HepG2 (cell line): Measurements from ENCODE around the gene TSC22D2. TPM values are rescaled to one million over a fixed set of nuclear protein-coding genes. Genes with fewer than 3 reads are reported as not detected.

Experiments
- CBX1 ChIP-seq: IDR thresholded peaks from one replicate; pipeline ENCODE4 v1.6.1; 2016; ENCODE audit warnings: antibody characterized with exemption, low read depth
- EED ChIP-seq: sonication (generic); formaldehyde crosslinking; IDR thresholded peaks from 2 replicates; pipeline ENCODE4 v1.5.0; 2020; ENCODE audit warnings: mild to moderate bottlenecking, missing genetic modification reagents
- FOXK1 ChIP-seq: sonication (generic); formaldehyde crosslinking; IDR thresholded peaks from 2 replicates; pipeline ENCODE4 v1.4.0; 2020; ENCODE audit warnings: low read depth, missing genetic modification reagents, borderline replicate concordance
- HMGA1 ChIP-seq: sonication (generic); formaldehyde crosslinking; conservative IDR thresholded peaks from 2 replicates; pipeline ENCODE4 v1.4.0; 2020; ENCODE audit warnings: missing genetic modification reagents
- MED1 ChIP-seq: sonication (generic); formaldehyde crosslinking; IDR thresholded peaks from 2 replicates; pipeline ENCODE4 v1.4.0; 2020; ENCODE audit warnings: missing genetic modification reagents
- PAX8 ChIP-seq: sonication (generic); formaldehyde crosslinking; IDR thresholded peaks from 2 replicates; pipeline ENCODE4 v1.8.0; 2022; ENCODE audit warnings: mild to moderate bottlenecking, missing genetic modification reagents, borderline replicate concordance
- RXRA ChIP-seq: sonication (generic); formaldehyde crosslinking; IDR thresholded peaks from 2 replicates; pipeline ENCODE4 v1.5.1; 2020; ENCODE audit warnings: missing genetic modification reagents
- ZBTB7B ChIP-seq: sonication (generic); formaldehyde crosslinking; IDR thresholded peaks from 2 replicates; pipeline ENCODE4 v1.4.0; 2020; ENCODE audit warnings: missing genetic modification reagents
- ZIK1 ChIP-seq: sonication (generic); formaldehyde crosslinking; IDR thresholded peaks from 2 replicates; pipeline ENCODE4 v1.5.0; 2020; ENCODE audit warnings: mild to moderate bottlenecking, low read depth, missing genetic modification reagents, borderline replicate concordance
- ZNF547 ChIP-seq: sonication (generic); formaldehyde crosslinking; IDR thresholded peaks from 2 replicates; pipeline ENCODE4 v1.5.1; 2020; ENCODE audit warnings: mild to moderate bottlenecking, missing genetic modification reagents
- polyA plus RNA-seq, 8 experiments: library from polyadenylated mRNA; depleted of rRNA in 3 of 8; stranded (reverse) in 7 of 8; unstranded in 1 of 8; fragments of >200 nt; fragmentation: Illumina TruSeq in 4 of 8; extraction: Trizol in 4 of 8; gene quantifications; 2 replicates each; pipeline versions ENCODE4 v1.2.1 to v1.2.3, GENCODE V29; 2011 to 2016; ENCODE audit warnings: low read depth in 4 of 8, missing spikeins in 1 of 8, mixed read lengths in 1 of 8; ENCODE audit not compliant: insufficient read depth in 1 of 8
- total RNA-seq, 5 experiments: library from RNA; depleted of rRNA; stranded (reverse); fragments of >200 nt; fragmentation: Illumina TruSeq; extraction: Trizol; gene quantifications; 2 replicates each; pipeline ENCODE4 v1.2.3, GENCODE V29; 2016; ENCODE audit warnings: low read depth in 1 of 5
- TF ChIP-seq, protein P1 (sequence below): sonication (generic); formaldehyde crosslinking; IDR thresholded peaks from 2 replicates; pipeline ENCODE4 v1.4.0; 2020; ENCODE audit warnings: missing genetic modification reagents, borderline replicate concordance
- TF ChIP-seq, protein P2 (sequence below): IDR thresholded peaks from 2 replicates; pipeline ENCODE4 v1.6.1; 2016; ENCODE audit warnings: missing genetic modification reagents, missing compliant biosample characterization
- TF ChIP-seq, protein P3 (sequence below): IDR thresholded peaks from 2 replicates; pipeline ENCODE4 v1.6.1; 2018; ENCODE audit warnings: missing genetic modification reagents
- TF ChIP-seq, protein P4 (sequence below): IDR thresholded peaks from 2 replicates; pipeline ENCODE4 v1.6.1; 2012; ENCODE audit warnings: low read length, improper control_type of control experiment
- TF ChIP-seq, protein P5 (sequence below): sonication (generic); formaldehyde crosslinking; IDR thresholded peaks from 2 replicates; pipeline ENCODE4 v1.5.0; 2020; ENCODE audit warnings: mild to moderate bottlenecking, missing genetic modification reagents

The TSC22D2 gene
- total and polyA plus RNA-seq, 2 of the 13 experiments (the other 11 are each of a cell fraction or from before 2014, with no cell fraction given), result 4.6 to 8.2 TPM

DNA sequence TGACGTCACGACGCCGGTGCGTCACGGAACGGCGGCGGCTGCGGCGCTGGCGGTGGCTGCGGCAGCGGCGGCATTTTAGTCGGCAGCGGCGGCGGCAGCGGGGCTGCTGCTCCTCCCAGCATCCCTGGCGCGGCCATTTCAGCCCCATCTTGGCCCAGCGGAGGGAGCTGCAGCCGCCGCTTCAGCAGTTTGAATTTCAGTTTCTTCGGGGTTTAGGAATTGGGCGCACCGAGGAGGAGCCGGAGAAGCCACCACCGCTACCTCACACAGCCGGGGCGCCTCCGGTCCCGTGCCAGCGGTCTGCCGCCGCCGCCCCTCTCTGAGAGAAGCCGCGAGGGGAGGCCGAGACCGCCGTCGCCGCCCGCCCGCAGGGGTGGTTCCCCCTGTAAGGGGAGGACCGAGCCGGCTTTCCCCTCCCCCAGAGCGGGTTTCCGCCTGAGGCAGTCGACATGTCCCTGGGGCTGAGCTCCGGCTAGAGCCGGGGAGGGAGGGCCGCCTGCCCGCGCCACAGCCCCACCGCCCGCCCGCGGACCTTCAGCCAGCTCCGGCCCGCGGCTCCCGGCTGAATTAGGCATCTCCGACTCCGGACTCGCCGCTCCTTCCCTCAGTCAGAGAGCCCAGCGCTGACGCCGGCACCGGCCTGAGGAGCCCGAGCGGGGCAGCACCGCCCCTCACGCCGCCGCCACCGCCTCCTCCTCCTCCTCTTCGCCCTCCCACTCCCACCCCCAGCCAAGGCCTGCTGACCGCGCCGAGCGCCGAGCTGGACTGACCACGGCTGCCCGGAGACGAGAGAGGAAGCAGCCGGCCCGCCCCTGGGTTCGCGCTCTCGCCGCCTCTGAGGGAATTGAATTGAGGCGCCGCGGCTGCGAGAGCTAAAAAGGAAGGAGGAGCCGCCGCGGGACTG, at the start of gene TSC22D2 (continued):
- TF ChIP-seq, protein P1, sequence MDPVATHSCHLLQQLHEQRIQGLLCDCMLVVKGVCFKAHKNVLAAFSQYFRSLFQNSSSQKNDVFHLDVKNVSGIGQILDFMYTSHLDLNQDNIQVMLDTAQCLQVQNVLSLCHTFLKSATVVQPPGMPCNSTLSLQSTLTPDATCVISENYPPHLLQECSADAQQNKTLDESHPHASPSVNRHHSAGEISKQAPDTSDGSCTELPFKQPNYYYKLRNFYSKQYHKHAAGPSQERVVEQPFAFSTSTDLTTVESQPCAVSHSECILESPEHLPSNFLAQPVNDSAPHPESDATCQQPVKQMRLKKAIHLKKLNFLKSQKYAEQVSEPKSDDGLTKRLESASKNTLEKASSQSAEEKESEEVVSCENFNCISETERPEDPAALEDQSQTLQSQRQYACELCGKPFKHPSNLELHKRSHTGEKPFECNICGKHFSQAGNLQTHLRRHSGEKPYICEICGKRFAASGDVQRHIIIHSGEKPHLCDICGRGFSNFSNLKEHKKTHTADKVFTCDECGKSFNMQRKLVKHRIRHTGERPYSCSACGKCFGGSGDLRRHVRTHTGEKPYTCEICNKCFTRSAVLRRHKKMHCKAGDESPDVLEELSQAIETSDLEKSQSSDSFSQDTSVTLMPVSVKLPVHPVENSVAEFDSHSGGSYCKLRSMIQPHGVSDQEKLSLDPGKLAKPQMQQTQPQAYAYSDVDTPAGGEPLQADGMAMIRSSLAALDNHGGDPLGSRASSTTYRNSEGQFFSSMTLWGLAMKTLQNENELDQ, result no peak
- TF ChIP-seq, protein P2, sequence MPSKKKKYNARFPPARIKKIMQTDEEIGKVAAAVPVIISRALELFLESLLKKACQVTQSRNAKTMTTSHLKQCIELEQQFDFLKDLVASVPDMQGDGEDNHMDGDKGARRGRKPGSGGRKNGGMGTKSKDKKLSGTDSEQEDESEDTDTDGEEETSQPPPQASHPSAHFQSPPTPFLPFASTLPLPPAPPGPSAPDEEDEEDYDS (CRISPR knock-in tag), result peak; percentile 71
- TF ChIP-seq, protein P3, sequence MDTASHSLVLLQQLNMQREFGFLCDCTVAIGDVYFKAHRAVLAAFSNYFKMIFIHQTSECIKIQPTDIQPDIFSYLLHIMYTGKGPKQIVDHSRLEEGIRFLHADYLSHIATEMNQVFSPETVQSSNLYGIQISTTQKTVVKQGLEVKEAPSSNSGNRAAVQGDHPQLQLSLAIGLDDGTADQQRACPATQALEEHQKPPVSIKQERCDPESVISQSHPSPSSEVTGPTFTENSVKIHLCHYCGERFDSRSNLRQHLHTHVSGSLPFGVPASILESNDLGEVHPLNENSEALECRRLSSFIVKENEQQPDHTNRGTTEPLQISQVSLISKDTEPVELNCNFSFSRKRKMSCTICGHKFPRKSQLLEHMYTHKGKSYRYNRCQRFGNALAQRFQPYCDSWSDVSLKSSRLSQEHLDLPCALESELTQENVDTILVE (CRISPR knock-in tag), result peak; percentile 81
- TF ChIP-seq CBX1 (peak; percentile 89), ZBTB7B (CRISPR knock-in tag) (peak; percentile 58), ZIK1 (CRISPR knock-in tag) (peak; percentile 32; the same call in 1 of the 2 replicates), PAX8 (CRISPR knock-in tag) (no peak), RXRA (CRISPR knock-in tag) (peak; percentile 23; the same call in 1 of the 2 replicates), EED (no peak), ZNF547 (CRISPR knock-in tag) (peak; percentile 65), HMGA1 (CRISPR knock-in tag) (no peak), MED1 (CRISPR knock-in tag) (0 out of 2 replicates have a peak, but pooled peaks have one; percentile 48), FOXK1 (0 out of 2 replicates have a peak, but pooled peaks have one; percentile 0)
- TF ChIP-seq, protein P4, sequence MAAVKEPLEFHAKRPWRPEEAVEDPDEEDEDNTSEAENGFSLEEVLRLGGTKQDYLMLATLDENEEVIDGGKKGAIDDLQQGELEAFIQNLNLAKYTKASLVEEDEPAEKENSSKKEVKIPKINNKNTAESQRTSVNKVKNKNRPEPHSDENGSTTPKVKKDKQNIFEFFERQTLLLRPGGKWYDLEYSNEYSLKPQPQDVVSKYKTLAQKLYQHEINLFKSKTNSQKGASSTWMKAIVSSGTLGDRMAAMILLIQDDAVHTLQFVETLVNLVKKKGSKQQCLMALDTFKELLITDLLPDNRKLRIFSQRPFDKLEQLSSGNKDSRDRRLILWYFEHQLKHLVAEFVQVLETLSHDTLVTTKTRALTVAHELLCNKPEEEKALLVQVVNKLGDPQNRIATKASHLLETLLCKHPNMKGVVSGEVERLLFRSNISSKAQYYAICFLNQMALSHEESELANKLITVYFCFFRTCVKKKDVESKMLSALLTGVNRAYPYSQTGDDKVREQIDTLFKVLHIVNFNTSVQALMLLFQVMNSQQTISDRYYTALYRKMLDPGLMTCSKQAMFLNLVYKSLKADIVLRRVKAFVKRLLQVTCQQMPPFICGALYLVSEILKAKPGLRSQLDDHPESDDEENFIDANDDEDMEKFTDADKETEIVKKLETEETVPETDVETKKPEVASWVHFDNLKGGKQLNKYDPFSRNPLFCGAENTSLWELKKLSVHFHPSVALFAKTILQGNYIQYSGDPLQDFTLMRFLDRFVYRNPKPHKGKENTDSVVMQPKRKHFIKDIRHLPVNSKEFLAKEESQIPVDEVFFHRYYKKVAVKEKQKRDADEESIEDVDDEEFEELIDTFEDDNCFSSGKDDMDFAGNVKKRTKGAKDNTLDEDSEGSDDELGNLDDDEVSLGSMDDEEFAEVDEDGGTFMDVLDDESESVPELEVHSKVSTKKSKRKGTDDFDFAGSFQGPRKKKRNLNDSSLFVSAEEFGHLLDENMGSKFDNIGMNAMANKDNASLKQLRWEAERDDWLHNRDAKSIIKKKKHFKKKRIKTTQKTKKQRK, result no peak
- TF ChIP-seq, protein P5, sequence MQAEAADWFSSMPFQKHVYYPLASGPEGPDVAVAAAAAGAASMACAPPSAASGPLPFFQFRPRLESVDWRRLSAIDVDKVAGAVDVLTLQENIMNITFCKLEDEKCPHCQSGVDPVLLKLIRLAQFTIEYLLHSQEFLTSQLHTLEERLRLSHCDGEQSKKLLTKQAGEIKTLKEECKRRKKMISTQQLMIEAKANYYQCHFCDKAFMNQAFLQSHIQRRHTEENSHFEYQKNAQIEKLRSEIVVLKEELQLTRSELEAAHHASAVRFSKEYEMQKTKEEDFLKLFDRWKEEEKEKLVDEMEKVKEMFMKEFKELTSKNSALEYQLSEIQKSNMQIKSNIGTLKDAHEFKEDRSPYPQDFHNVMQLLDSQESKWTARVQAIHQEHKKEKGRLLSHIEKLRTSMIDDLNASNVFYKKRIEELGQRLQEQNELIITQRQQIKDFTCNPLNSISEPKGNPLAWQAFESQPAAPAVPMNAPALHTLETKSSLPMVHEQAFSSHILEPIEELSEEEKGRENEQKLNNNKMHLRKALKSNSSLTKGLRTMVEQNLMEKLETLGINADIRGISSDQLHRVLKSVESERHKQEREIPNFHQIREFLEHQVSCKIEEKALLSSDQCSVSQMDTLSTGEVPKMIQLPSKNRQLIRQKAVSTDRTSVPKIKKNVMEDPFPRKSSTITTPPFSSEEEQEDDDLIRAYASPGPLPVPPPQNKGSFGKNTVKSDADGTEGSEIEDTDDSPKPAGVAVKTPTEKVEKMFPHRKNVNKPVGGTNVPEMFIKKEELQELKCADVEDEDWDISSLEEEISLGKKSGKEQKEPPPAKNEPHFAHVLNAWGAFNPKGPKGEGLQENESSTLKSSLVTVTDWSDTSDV (CRISPR knock-in tag), result no peak
